Mesenteric fat pad (tissue), 1 donor: ENCODE data around the gene DOCK6. TPM values are rescaled to one million over a fixed set of nuclear protein-coding genes. Genes with fewer than 3 reads are reported as not detected.

ENCODE experiments used
- DNase-seq: peaks from one replicate; pipeline ENCODE4 v3.0.0-alpha.2; 2020; ENCODE audit warnings: low spot score
- total RNA-seq: library from RNA; stranded (reverse); fragmentation: NEBNext Ultra II Directional; extraction: Animal tissue kit (Norgen Biotek cat#: 25700); gene quantifications from one replicate; pipeline ENCODE4 v1.2.1, GENCODE V29; 2021
- donor health status: DM: yes; HTN: yes; CAD: no.

DOCK6 gene
- total RNA-seq, 1 donor from 2014 or later = 119 TPM

GRCh38 chr19:11279505-11280236 is 17.3 kb upstream of the DOCK6 start:
- no peak for DNase-seq

- no peak for DNase-seq
Measured at GRCh38 chr19:11278670-11279069, 16.3 kb upstream of the DOCK6 start.

GRCh38 chr19:11274533-11275086 is 12.3 kb upstream of the DOCK6 start:
- no peak for DNase-seq

GRCh38 chr19:11273989-11274388 is 11.7 kb upstream of the DOCK6 start:
- no peak for DNase-seq

- no peak for DNase-seq
Measured at GRCh38 chr19:11273296-11273695, 11.0 kb upstream of the DOCK6 start.

GRCh38 chr19:11269408-11269807 is 7.1 kb upstream of the DOCK6 start:
- DNase-seq = no peak

GRCh38 chr19:11268783-11269267 is 6.5 kb upstream of the DOCK6 start:
- DNase-seq = no peak

- DNase-seq = no peak
Measured at GRCh38 chr19:11267316-11268085, 5.2 kb upstream of the DOCK6 start.

- DNase-seq = no peak
Measured at GRCh38 chr19:11265785-11266236, 3.5 kb upstream of the DOCK6 start.

GRCh38 chr19:11265177-11265784 is 3.0 kb upstream of the DOCK6 start:
- DNase-seq = no peak

- DNase-seq = no peak
Measured at GRCh38 chr19:11264452-11265176, 2.3 kb upstream of the DOCK6 start.

- no peak for DNase-seq
Measured at GRCh38 chr19:11263726-11264125, 1.4 kb upstream of the DOCK6 start.

- DNase-seq = no peak
Measured at GRCh38 chr19:11261431-11261970, 823 bp downstream of the DOCK6 start.

GRCh38 chr19:11260996-11261395 is 1.3 kb downstream of the DOCK6 start:
- no peak for DNase-seq

- DNase-seq = no peak
Measured at GRCh38 chr19:11257846-11258380, 4.4 kb downstream of the DOCK6 start.

- DNase-seq = no peak
Measured at GRCh38 chr19:11256189-11256588, 6.1 kb downstream of the DOCK6 start.

GRCh38 chr19:11254666-11255065 is 7.7 kb downstream of the DOCK6 start:
- DNase-seq = no peak

GRCh38 chr19:11252665-11253355 is 9.5 kb downstream of the DOCK6 start:
- DNase-seq = no peak

- no peak for DNase-seq
Measured at GRCh38 chr19:11251650-11252314, 10.5 kb downstream of the DOCK6 start.
